HEK293 (cell line): ENCODE results near the gene CACNA1C.
A peak's percentile ranks its signal among the peaks of the same experiment; 100 is the strongest.

ENCODE experiments used
- AEBP2 ChIP-seq: fragments of 450-650 bp; formaldehyde crosslinking; IDR thresholded peaks from 2 replicates; pipeline ENCODE4 v1.5.1; 2016; ENCODE audit warnings: missing biosample characterization, missing genetic modification characterization, borderline replicate concordance
- GLI2 ChIP-seq: fragments of 450-650 bp; formaldehyde crosslinking; IDR thresholded peaks from 2 replicates; pipeline ENCODE4; 2017; ENCODE audit warnings: missing biosample characterization, missing genetic modification characterization, low read depth, borderline replicate concordance
- SALL2 ChIP-seq: fragments of 450-650 bp; formaldehyde crosslinking; IDR thresholded peaks from 2 replicates; pipeline ENCODE4 v1.5.0; 2017; ENCODE audit warnings: missing biosample characterization, mild to moderate bottlenecking, missing genetic modification characterization, borderline replicate concordance
- ZNF114 ChIP-seq: fragments of 450-650 bp; formaldehyde crosslinking; IDR thresholded peaks from 2 replicates; pipeline ENCODE4 v1.5.0; 2017; ENCODE audit warnings: missing biosample characterization, missing genetic modification characterization
- ZNF274 ChIP-seq, 2 experiments: fragments of 200-500 bp in 1 of 2; fragments of 450-650 bp in 1 of 2; sonication (Bioruptor generic) in 1 of 2; formaldehyde crosslinking in 1 of 2; IDR thresholded peaks; 2 replicates each; pipeline versions ENCODE4 v1.5.1 to v1.6.1; 2014 to 2016; ENCODE audit warnings: borderline replicate concordance in 1 of 2, inconsistent platforms in 1 of 2, low read length in 1 of 2, missing biosample characterization in 1 of 2, missing genetic modification characterization in 1 of 2
- ZNF48 ChIP-seq: fragments of 450-650 bp; formaldehyde crosslinking; IDR thresholded peaks from 2 replicates; pipeline ENCODE4 v1.5.1; 2016; ENCODE audit warnings: missing biosample characterization, missing genetic modification characterization
- ZNF558 ChIP-seq: fragments of 450-650 bp; formaldehyde crosslinking; IDR thresholded peaks from 2 replicates; pipeline ENCODE4 v1.5.1; 2016; ENCODE audit warnings: missing biosample characterization, missing genetic modification characterization
- ZNF660 ChIP-seq: fragments of 450-650 bp; IDR thresholded peaks from 2 replicates; pipeline ENCODE4 v1.5.1; 2018; ENCODE audit warnings: missing biosample characterization, mild to moderate bottlenecking, missing genetic modification characterization
- ZNF747 ChIP-seq: fragments of 450-650 bp; formaldehyde crosslinking; IDR thresholded peaks from 2 replicates; pipeline ENCODE4 v1.5.1; 2016; ENCODE audit warnings: missing biosample characterization, missing genetic modification characterization
- TF ChIP-seq, protein P1 (sequence below): fragments of 450-650 bp; formaldehyde crosslinking; IDR thresholded peaks from 2 replicates; pipeline ENCODE4 v1.5.1; 2016; ENCODE audit warnings: missing biosample characterization, missing genetic modification characterization
- TF ChIP-seq, protein P2 (sequence below): fragments of 450-650 bp; formaldehyde crosslinking; IDR thresholded peaks from 2 replicates; pipeline ENCODE4; 2016; ENCODE audit warnings: missing biosample characterization, missing genetic modification characterization
- TF ChIP-seq, protein P3 (sequence below): IDR thresholded peaks from 2 replicates; pipeline ENCODE4 v1.6.1; 2011; ENCODE audit warnings: mild to moderate bottlenecking, low read depth, low read length, borderline replicate concordance
- TF ChIP-seq, protein P4 (sequence below): fragments of 450-650 bp; formaldehyde crosslinking; IDR thresholded peaks from 2 replicates; pipeline ENCODE4 v1.5.1; 2016; ENCODE audit warnings: missing biosample characterization, missing genetic modification characterization

- TF ChIP-seq, protein P1, sequence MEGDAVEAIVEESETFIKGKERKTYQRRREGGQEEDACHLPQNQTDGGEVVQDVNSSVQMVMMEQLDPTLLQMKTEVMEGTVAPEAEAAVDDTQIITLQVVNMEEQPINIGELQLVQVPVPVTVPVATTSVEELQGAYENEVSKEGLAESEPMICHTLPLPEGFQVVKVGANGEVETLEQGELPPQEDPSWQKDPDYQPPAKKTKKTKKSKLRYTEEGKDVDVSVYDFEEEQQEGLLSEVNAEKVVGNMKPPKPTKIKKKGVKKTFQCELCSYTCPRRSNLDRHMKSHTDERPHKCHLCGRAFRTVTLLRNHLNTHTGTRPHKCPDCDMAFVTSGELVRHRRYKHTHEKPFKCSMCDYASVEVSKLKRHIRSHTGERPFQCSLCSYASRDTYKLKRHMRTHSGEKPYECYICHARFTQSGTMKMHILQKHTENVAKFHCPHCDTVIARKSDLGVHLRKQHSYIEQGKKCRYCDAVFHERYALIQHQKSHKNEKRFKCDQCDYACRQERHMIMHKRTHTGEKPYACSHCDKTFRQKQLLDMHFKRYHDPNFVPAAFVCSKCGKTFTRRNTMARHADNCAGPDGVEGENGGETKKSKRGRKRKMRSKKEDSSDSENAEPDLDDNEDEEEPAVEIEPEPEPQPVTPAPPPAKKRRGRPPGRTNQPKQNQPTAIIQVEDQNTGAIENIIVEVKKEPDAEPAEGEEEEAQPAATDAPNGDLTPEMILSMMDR (tag by site-specific recombination), result 0 out of 2 replicates have a peak, but pooled peaks have one; percentile 16
- TF ChIP-seq, protein P2, sequence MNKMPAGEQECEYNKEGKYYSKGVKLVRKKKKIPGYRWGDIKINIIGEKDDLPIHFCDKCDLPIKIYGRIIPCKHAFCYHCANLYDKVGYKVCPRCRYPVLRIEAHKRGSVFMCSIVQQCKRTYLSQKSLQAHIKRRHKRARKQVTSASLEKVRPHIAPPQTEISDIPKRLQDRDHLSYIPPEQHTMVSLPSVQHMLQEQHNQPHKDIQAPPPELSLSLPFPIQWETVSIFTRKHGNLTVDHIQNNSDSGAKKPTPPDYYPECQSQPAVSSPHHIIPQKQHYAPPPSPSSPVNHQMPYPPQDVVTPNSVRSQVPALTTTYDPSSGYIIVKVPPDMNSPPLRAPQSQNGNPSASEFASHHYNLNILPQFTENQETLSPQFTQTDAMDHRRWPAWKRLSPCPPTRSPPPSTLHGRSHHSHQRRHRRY (tag by site-specific recombination), result no peak
- TF ChIP-seq ZNF48 (tag by site-specific recombination), result no peak
- TF ChIP-seq ZNF660 (tag by site-specific recombination), result no peak
- no peak for TF ChIP-seq GLI2 (tag by site-specific recombination)
- TF ChIP-seq, protein P3, sequence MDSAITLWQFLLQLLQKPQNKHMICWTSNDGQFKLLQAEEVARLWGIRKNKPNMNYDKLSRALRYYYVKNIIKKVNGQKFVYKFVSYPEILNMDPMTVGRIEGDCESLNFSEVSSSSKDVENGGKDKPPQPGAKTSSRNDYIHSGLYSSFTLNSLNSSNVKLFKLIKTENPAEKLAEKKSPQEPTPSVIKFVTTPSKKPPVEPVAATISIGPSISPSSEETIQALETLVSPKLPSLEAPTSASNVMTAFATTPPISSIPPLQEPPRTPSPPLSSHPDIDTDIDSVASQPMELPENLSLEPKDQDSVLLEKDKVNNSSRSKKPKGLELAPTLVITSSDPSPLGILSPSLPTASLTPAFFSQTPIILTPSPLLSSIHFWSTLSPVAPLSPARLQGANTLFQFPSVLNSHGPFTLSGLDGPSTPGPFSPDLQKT, result no peak
- no peak for TF ChIP-seq ZNF274 (IDR thresholded peaks at IDR 0.05; ENCODE audit: low read length)
- no peak for TF ChIP-seq ZNF274 (tag by site-specific recombination; IDR thresholded peaks at IDR 0.05; ENCODE audit: borderline replicate concordance)
- TF ChIP-seq ZNF747 (tag by site-specific recombination), result no peak
- TF ChIP-seq, protein P4, sequence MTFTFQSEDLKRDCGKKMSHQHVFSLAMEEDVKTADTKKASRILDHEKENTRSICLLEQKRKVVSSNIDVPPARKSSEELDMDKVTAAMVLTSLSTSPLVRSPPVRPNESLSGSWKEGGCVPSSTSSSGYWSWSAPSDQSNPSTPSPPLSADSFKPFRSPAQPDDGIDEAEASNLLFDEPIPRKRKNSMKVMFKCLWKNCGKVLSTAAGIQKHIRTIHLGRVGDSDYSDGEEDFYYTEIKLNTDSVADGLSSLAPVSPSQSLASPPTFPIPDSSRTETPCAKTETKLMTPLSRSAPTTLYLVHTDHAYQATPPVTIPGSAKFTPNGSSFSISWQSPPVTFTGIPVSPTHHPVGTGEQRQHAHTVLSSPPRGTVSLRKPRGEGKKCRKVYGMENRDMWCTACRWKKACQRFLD, result no peak
- TF ChIP-seq ZNF558 (tag by site-specific recombination), result no peak
- TF ChIP-seq SALL2 (tag by site-specific recombination), result no peak
- no peak for TF ChIP-seq ZNF114
- TF ChIP-seq AEBP2, result no peak
Measured at GRCh38 chr12:2358986-2359658, 306.3 kb downstream of the CACNA1C start.
